Lung (tissue), 12 donors: ENCODE results near the gene CACNA1G. TPM values are rescaled to one million over a fixed set of nuclear protein-coding genes. Genes with fewer than 3 reads are reported as not detected.

ENCODE experiments used
- ATAC-seq: fragments of 200-7000 bp; cut with Tn5 transposase; one replicate; pipeline ENCODE4 v1.9.1; 2020; ENCODE audit warnings: moderate number of reproducible peaks; ENCODE audit not compliant: insufficient read depth, low FRiP score
- DNase-seq, 3 donors: peaks; one replicate each; pipeline ENCODE4 v3.0.0-alpha.2; 2013 to 2017
- H3K27ac ChIP-seq, 2 donors: one replicate each; pipeline ENCODE4 v1.5.1; 2013; ENCODE audit warnings: mild to moderate bottlenecking in 2 of 2, moderate library complexity in 2 of 2, control low read depth in 1 of 2, inconsistent platforms in 1 of 2, low read depth in 1 of 2, low read length in 1 of 2
- H3K27me3 ChIP-seq, 3 donors: one replicate each; pipeline ENCODE4 v1.5.1; 2013; ENCODE audit warnings: low read length in 2 of 3; ENCODE audit not compliant: control insufficient read depth in 3 of 3, insufficient read depth in 3 of 3
- H3K36me3 ChIP-seq, 4 donors: one replicate each; pipeline ENCODE4 v1.5.1; 2013; ENCODE audit warnings: low read length in 4 of 4, mild to moderate bottlenecking in 1 of 4, moderate library complexity in 1 of 4; ENCODE audit not compliant: control insufficient read depth in 4 of 4, insufficient read depth in 4 of 4
- H3K4me1 ChIP-seq, 5 donors: one replicate each; pipeline ENCODE4 v1.5.1; 2013; ENCODE audit warnings: low read length in 5 of 5, mild to moderate bottlenecking in 2 of 5, moderate library complexity in 1 of 5; ENCODE audit not compliant: control insufficient read depth in 5 of 5, insufficient read depth in 5 of 5
- H3K4me3 ChIP-seq: one replicate; pipeline ENCODE4 v1.5.1; 2013; ENCODE audit warnings: mild to moderate bottlenecking, control low read depth, moderate library complexity
- H3K9ac ChIP-seq, 2 donors: one replicate each; pipeline ENCODE4 v1.5.1; 2013; ENCODE audit warnings: low read length in 2 of 2, control low read depth in 1 of 2; ENCODE audit not compliant: insufficient read depth in 1 of 2
- H3K9me3 ChIP-seq, 4 donors: one replicate each; pipeline ENCODE4 v1.5.1; 2013; ENCODE audit warnings: low read length in 3 of 4, mild to moderate bottlenecking in 1 of 4, moderate library complexity in 1 of 4; ENCODE audit not compliant: control insufficient read depth in 4 of 4, insufficient read depth in 3 of 4
- WGBS, 2 donors: extraction: QIAGEN DNeasy Blood & Tissue Kit; methylation state at CpG; one replicate each; pipeline ENCODE4 v1.1.7; 2013; 5-methylcytosine and 5-hydroxymethylcytosine counted together
- polyA plus RNA-seq, 2 donors: library from polyadenylated mRNA; stranded (reverse); fragments of 200-250 nt; gene quantifications; one replicate each; pipeline ENCODE4 v1.2.1, GENCODE V29; 2013
- total RNA-seq, 2 donors: library from RNA; depleted of rRNA in 1 of 2; stranded (reverse); fragments of >200 nt in 1 of 2; gene quantifications; one replicate each; pipeline ENCODE4 v1.2.1, GENCODE V29; 2014 to 2021
- TF ChIP-seq, protein P1 (sequence below): IDR thresholded peaks from 2 replicates; pipeline ENCODE4 v1.5.1; 2012; ENCODE audit warnings: mild to moderate bottlenecking; ENCODE audit errors: control extremely low read depth, extremely low read depth
- donor health status: control.
- donor health status: control.
- donor health status: Bipolar disorder and iron deficiency.
- donor health status: healthy.
- donor health status: DM: yes; HTN: yes; CAD: no.

CACNA1G gene
- total and polyA plus RNA-seq, 4 donors, result 0.14 to 3.6 (median 0.24) TPM

DNA sequence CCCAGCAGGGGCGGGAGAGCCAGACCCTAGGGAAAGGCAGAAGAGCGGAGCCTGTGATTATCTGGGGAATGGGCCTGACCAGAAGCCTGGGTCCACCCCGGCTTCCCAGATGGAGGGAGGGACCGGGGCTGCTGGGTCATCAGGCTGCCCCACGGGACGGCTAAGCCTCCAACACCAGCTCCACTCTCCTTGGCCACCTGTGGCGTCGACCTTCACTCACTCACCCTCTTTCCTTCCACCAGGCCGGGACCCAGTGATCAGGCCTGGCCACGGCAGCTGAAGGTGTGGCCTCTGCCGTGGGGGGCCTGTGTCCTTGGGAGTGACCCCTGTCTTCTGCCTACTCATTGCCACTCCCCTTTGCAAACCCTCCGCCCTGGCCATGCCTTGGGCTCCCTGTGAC lies 51.8 kb downstream of the CACNA1G start:
- Histone ChIP-seq H3K4me1 (peaks cover 0 to 19% (median 5%) of the 10 kb centered on the region in 5 donors), H3K36me3 (peaks cover 0 to 14% (median 3%) of the 10 kb centered on the region in 4 donors), H3K9me3 (no peaks in the 10 kb centered on the region), H3K4me3 (no peak overlapping the region), H3K27me3 (no peaks in the 10 kb centered on the region), H3K27ac (no peak overlapping the region), H3K9ac (no peak overlapping the region)
- ATAC-seq (no peak), DNase-seq (no peak)
- TF ChIP-seq, protein P1, sequence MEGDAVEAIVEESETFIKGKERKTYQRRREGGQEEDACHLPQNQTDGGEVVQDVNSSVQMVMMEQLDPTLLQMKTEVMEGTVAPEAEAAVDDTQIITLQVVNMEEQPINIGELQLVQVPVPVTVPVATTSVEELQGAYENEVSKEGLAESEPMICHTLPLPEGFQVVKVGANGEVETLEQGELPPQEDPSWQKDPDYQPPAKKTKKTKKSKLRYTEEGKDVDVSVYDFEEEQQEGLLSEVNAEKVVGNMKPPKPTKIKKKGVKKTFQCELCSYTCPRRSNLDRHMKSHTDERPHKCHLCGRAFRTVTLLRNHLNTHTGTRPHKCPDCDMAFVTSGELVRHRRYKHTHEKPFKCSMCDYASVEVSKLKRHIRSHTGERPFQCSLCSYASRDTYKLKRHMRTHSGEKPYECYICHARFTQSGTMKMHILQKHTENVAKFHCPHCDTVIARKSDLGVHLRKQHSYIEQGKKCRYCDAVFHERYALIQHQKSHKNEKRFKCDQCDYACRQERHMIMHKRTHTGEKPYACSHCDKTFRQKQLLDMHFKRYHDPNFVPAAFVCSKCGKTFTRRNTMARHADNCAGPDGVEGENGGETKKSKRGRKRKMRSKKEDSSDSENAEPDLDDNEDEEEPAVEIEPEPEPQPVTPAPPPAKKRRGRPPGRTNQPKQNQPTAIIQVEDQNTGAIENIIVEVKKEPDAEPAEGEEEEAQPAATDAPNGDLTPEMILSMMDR, result no peak
- WGBS, 2 donors, result 87 to 90% methylated on average over 12 of the region's 12 CpGs

DNA sequence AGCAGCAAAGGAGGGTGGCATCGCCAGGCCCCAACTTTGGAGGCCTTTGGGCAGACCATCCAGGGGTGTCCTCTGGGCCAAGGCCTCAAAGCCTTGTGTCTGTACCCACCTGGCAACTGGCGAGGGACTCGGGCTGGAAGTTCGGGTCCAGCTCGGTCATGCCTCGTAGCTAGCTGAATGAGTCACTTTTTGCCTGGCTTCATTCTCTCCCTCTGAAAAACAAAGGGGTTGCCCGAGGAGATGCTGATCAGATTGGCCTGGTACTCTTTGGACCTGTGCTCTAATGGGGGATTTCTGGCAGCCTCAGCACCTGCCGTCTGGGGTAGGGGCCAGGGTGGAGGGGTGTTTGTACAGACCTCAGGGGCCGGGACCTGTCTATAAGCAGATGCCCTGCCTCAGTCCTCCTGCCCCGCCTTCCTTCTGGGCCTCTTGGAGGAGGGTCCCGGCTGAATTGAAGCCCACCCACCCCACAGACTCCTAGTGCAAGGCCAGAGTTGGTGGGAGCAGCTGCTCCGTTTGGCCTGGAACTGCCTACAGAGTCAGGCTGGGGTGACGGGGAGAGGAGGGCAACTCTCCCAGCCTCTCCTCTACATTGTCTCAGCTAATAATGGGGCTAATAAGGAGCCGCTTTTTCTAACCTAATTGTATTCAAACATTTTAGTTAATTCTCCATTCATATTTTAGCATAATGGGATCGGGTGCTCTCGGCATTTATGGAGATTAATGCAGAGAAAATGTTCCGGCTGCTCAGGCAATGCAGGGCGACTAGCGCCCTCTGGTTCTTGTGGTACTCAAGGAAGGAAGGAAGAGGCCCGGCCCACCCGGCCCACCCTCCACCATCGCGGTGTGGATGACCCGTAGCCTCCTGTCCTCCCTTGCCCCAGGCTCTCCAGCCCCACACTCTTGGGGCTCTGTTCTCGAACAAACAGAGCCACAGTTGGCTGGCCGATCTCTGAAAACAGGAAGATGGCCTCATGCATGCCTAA lies 52.8 kb downstream of the CACNA1G start:
- WGBS, 2 donors, result 52 to 59% methylated on average over 26 of the region's 26 CpGs
- H3K4me3 ChIP-seq, result no peak overlapping the region
- H3K36me3 ChIP-seq, result peaks cover 0 to 16% (median 5%) of the 10 kb centered on the region in 4 donors
- ATAC-seq (no peak), DNase-seq (peak; percentile 52 to 73 (median 57))
- TF ChIP-seq, protein P1, result no peak
- no peak overlapping the region for H3K9ac ChIP-seq
- no peaks in the 10 kb centered on the region for H3K27me3 ChIP-seq
- H3K9me3 ChIP-seq, result no peaks in the 10 kb centered on the region
- H3K27ac ChIP-seq, result no peak overlapping the region
- peaks cover 0 to 19% (median 5%) of the 10 kb centered on the region in 5 donors for H3K4me1 ChIP-seq

DNA sequence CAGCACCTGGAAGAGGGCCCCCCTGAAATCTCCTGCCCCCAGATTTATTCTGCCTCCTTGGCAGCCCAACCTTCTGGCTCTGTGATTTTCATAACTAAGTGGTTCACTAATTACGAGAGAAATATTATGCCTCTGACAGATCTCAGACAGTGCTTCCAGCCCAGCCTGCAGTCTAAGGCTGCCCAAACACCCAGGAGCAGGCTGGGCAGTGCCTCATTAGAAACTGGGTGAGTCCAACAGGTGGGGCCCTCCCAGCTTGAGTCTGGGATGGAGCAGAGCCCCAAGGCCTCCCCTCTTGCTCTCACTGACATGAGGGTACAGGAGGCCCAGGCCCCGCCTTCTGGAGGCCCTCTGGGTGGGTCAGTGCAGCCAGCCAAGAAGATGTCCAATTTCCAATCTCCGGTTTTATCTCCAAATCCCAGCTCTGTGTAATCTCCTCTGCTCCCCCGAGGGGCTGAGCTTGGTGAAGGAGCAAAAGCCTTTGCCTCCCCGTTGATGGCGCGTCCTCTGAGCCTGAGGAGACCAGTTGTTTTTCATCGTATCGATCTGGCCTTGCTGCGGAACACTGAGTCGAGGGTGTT lies 54.0 kb downstream of the CACNA1G start:
- H3K9ac ChIP-seq, result no peak overlapping the region
- WGBS, 2 donors, result 71 to 82% methylated on average over 11 of the region's 11 CpGs
- peaks cover 0 to 22% (median 5%) of the 10 kb centered on the region in 5 donors for H3K4me1 ChIP-seq
- ATAC-seq (no peak), DNase-seq (no peak)
- H3K4me3 ChIP-seq, result no peak overlapping the region
- H3K27me3 ChIP-seq, result no peaks in the 10 kb centered on the region
- H3K9me3 ChIP-seq, result no peaks in the 10 kb centered on the region
- H3K36me3 ChIP-seq, result peaks cover 0 to 19% (median 9%) of the 10 kb centered on the region in 4 donors
- H3K27ac ChIP-seq, result no peak overlapping the region
- TF ChIP-seq, protein P1, result no peak
